HG03342 (cell line): ENCODE results near the gene CHMP4A.
A peak's percentile ranks its signal among the peaks of the same experiment; 100 is the strongest.

Experiments
- ATAC-seq: cut with Tn5 transposase; IDR thresholded peaks from one replicate; pipeline ENCODE4 v1.9.1; 2021; ENCODE audit warnings: mild to moderate bottlenecking, moderate library complexity; ENCODE audit not compliant: unreplicated experiment

CHMP4A gene, protein sequence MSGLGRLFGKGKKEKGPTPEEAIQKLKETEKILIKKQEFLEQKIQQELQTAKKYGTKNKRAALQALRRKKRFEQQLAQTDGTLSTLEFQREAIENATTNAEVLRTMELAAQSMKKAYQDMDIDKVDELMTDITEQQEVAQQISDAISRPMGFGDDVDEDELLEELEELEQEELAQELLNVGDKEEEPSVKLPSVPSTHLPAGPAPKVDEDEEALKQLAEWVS

DNA sequence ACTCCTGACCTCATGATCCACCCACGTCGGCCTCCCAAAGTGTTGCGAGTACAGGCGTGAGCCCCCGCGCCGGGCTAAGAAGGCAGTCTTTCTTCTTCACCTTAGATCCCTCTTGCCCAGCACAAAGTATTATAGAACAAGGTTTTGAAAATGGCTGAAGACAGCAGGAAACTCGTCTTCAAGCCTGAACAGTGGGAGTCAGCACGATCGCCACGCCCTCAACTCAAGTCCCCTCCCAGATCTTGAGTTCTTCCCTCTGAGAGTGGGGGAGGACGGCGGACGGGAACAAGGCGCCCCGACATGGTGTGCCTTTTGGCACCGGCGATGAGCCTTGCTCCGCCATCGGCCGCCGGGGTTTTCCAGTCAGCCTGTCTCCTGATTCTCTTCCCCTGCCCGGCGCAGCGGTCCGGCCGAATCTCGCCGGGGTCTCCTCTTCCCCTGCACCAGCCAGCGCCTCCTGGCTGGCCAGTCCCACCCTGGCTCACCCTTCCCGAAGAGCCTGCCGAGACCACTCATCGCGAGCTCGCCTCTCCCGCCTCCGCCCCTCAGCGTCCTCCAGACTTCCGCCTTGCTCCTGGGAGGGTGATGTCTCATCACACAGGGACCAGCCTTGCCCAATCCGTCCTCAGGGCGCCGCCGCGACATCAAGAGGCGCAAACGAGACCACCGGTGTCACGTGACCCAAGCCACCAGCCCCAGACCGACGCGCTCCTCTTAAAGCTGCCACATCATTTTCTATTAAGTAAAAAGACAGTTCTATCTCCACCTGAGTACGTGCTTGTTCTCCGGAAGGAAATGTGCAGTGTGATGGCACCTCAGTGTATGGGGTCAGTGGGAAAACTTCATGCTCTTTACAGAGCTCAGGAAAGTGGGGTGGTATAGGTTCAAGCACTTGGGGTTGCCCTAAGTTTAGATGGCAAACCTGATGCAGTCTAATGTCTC is at the start of gene CHMP4A:
Gene CHMP4A, minus strand, starts transcription at position 565 of the 942 bp plus-strand sequence. Its CDS starts 49 bp downstream, at position 516.
- peak; percentile 75 for ATAC-seq

- no peak for ATAC-seq
These were observed 48.7 kb upstream of the CHMP4A start for GRCh38 chr14:24261969-24262327.

- ATAC-seq, result no peak
These were observed 48.1 kb upstream of the CHMP4A start for GRCh38 chr14:24261256-24261968.

DNA sequence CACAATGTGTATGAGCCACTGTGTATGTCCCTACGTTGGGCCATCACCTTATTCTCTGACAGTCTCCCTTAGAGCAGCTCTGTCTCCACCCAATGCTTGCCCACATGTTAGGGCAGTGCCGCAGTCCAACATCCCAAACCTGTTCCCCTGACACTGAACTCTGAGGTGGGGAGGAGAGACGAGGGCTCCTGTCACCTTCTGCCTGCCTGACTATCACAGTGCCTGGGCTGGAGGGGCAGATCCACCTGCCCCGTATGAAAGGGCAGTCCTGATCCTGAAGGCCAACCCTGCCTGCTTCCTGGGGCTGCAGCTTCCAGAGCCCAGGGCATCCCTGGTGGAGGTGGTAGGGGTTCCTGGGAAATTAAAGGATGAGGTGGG is 47.5 kb upstream of the CHMP4A start:
- no peak for ATAC-seq

- no peak for ATAC-seq
These were observed 46.9 kb upstream of the CHMP4A start for GRCh38 chr14:24260026-24260779.

GRCh38 chr14:24259282-24260025 is 46.2 kb upstream of the CHMP4A start:
- no peak for ATAC-seq

GRCh38 chr14:24258548-24259265 is 45.4 kb upstream of the CHMP4A start:
- ATAC-seq, result no peak

DNA sequence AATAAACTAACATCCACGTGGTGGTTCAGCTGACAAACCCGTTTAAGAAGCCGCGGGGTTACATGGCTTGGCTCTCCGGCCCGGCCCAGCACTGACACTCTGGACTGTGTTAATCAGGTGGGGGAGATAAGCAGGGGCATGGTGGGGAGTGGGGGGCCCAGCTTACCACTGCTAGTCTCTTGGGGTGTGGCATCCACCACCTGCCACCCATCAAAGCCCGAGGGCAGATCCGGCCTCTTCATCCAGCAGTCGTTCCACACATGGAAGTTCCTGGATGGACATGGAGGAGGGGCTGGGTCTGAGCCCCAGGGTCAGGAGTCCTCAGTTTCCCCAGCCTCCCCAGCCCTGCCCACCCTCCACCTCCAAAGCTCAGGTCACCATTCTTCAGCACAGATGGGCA is 44.8 kb upstream of the CHMP4A start:
- no peak for ATAC-seq

- ATAC-seq, result no peak
These were observed 43.7 kb upstream of the CHMP4A start for GRCh38 chr14:24256960-24257359.

DNA sequence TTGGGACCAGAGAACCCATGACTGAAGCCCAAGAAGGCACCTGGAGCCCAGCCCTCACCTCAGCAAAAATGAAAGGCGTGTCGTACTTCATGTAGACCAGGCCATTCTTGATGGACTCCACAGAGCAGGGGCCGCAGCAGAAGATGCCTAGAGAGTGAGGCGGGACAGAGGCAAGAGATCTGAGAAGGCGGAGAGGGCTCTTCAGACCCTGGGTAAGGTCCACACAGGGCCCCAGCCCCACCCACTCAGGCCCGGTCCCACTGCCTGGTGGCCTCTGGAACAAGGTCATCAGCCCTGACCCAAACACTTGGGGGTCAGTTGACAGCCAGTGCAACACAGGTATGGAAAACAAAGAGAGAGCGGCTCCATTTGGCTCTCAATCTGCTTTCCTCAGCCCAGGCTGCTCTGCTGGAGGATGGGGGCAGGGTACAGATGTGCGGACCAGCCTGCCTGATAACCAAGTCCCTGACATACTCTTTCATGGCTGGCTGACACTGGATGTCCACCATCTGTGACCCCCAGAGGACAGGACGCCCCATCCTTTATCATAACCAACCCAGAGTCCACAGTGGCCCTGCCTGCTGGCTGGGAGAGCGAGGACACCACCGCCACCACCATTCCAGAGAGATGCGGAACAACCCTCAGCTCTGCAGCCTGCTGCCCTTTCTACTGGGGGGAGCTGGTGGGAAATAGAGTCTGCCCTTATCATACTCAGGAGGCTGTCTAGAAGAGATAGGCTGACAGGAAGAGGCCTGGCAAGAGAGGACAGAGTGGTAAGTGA is 42.8 kb upstream of the CHMP4A start:
- ATAC-seq, result no peak

GRCh38 chr14:24255438-24255837 is 42.1 kb upstream of the CHMP4A start:
- no peak for ATAC-seq

GRCh38 chr14:24254630-24255392 is 41.5 kb upstream of the CHMP4A start:
- ATAC-seq, result no peak

GRCh38 chr14:24253936-24254335 is 40.6 kb upstream of the CHMP4A start:
- no peak for ATAC-seq

DNA sequence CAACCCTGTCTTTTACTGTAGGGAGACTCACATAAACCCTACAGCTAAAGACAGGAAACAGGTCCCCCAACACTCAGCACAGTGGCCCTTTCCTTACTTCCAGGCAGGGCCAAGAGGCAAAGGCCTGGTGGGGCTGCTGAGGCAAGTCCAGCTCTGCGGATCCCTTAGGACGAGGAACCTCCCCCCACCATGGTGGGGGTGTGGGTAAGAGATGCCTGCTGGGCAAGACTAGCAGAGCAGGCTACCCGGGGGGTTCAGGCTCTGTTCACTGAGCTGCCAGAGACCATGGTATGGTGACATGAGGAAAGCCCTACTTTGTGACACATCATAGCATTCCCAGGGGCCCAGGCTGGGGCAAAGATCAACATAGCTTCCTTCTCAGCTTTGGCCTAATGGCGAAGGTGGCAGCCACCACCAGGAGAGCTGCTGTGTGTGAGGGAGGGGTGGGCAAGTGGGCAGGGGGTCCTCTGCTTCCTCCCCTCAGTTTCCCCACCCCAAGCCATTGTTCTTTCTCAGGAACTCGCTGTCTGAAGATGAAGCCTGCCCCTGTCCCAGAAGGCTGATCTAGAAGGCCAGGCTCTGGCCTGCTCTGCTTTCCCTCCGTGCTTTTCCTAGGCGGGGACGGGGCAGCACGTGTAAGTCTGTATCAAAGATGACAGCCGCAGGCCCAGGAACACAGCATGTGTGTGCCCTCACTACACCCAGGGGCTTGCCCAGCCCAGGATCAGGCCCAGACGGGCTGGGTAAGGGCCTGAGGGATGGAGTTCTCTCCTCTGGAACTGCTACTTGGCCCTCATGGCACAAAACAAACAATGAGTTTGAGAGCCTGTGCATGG is 39.2 kb upstream of the CHMP4A start:
- ATAC-seq, result no peak

- no peak for ATAC-seq
These were observed 38.6 kb upstream of the CHMP4A start for GRCh38 chr14:24251880-24252288.

- ATAC-seq, result no peak
These were observed 37.1 kb upstream of the CHMP4A start for GRCh38 chr14:24250354-24250753.
